Measurements from ENCODE around the gene PRR18. TPM values are rescaled to one million over a fixed set of nuclear protein-coding genes. Genes with fewer than 3 reads are reported as not detected.

The PRR18 gene
- total RNA-seq, 1 donor, result not detected

DNA sequence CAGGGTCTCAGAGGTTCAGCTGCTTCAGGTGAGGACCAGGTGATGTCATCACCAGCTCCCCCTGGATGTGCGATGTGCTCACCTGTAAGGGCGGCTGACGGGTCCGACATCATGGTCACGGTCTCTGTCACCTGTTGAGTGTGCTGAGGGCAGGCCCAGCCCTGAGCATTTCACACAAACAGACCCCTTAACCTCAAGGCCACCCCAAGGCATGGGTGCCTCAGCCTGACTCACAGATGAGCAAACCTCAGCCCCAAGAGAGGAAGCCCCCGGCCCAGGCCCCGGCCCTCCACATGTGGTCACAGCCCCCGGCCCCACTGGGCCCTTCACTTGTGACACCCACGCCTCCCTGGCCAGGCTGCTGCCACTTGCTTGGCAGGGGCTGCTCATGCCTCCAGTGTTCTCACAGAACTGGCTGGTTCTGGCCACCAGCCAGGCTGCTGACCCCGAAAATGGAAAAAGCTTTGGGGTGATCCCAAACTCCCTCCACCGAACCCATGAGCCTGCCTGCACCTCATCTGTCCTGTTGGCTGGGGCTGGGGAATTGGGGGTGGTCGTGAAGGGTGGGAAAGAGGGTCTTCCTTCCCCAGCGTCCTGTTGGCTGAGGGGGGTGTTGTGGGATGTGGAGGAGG lies 33.3 kb downstream of the PRR18 start:
- no peaks in the 10 kb centered on the region for H3K27me3 ChIP-seq (ENCODE audit: insufficient read depth, low read length)
- DNase-seq (ENCODE audit: insufficient read length, low spot score, missing footprints), result no peak
- no peaks in the 10 kb centered on the region for H3K36me3 ChIP-seq (ENCODE audit: insufficient read depth, low read length)
- no peak overlapping the region for H2AFZ ChIP-seq (ENCODE audit: low read length)
- H3K4me1 ChIP-seq (ENCODE audit: insufficient read depth, low read length), result peaks cover 6% of the 10 kb centered on the region
- H4K20me1 ChIP-seq (ENCODE audit: insufficient read depth, low read length), result no peaks in the 10 kb centered on the region
- TF ChIP-seq, protein P1, sequence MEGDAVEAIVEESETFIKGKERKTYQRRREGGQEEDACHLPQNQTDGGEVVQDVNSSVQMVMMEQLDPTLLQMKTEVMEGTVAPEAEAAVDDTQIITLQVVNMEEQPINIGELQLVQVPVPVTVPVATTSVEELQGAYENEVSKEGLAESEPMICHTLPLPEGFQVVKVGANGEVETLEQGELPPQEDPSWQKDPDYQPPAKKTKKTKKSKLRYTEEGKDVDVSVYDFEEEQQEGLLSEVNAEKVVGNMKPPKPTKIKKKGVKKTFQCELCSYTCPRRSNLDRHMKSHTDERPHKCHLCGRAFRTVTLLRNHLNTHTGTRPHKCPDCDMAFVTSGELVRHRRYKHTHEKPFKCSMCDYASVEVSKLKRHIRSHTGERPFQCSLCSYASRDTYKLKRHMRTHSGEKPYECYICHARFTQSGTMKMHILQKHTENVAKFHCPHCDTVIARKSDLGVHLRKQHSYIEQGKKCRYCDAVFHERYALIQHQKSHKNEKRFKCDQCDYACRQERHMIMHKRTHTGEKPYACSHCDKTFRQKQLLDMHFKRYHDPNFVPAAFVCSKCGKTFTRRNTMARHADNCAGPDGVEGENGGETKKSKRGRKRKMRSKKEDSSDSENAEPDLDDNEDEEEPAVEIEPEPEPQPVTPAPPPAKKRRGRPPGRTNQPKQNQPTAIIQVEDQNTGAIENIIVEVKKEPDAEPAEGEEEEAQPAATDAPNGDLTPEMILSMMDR (IDR thresholded peaks at IDR 0.05; ENCODE audit: extremely low read depth, low read depth, low read length), result no peak
- no peaks in the 10 kb centered on the region for H3K9me3 ChIP-seq (ENCODE audit: low read depth, low read length)
- no peak overlapping the region for H3K27ac ChIP-seq (ENCODE audit: low read depth, low read length)
- H3K79me2 ChIP-seq (ENCODE audit: insufficient read depth, low read length), result no peaks in the 10 kb centered on the region
- no peak overlapping the region for H3K4me3 ChIP-seq (ENCODE audit: insufficient read depth, low read length)
- no peak overlapping the region for H3K4me2 ChIP-seq (ENCODE audit: insufficient read depth, low read length)

- Histone ChIP-seq H3K4me1 (ENCODE audit: insufficient read depth, low read length) (peaks cover 6% of the 10 kb centered on the region), H3K9me3 (ENCODE audit: low read depth, low read length) (no peaks in the 10 kb centered on the region), H4K20me1 (ENCODE audit: insufficient read depth, low read length) (no peaks in the 10 kb centered on the region), H3K27me3 (ENCODE audit: insufficient read depth, low read length) (peaks cover under 1% of the 10 kb centered on the region), H2AFZ (ENCODE audit: low read length) (no peak overlapping the region), H3K79me2 (ENCODE audit: insufficient read depth, low read length) (no peaks in the 10 kb centered on the region), H3K36me3 (ENCODE audit: insufficient read depth, low read length) (no peaks in the 10 kb centered on the region), H3K4me3 (ENCODE audit: insufficient read depth, low read length) (no peak overlapping the region), H3K27ac (ENCODE audit: low read depth, low read length) (no peak overlapping the region), H3K4me2 (ENCODE audit: insufficient read depth, low read length) (no peak overlapping the region)
- DNase-seq (ENCODE audit: insufficient read length, low spot score, missing footprints), result no peak
- TF ChIP-seq, protein P1 (IDR thresholded peaks at IDR 0.05; ENCODE audit: extremely low read depth, low read depth, low read length), result no peak
These were observed 34.0 kb downstream of the PRR18 start for GRCh38 chr6:166274163-166274562.

DNA sequence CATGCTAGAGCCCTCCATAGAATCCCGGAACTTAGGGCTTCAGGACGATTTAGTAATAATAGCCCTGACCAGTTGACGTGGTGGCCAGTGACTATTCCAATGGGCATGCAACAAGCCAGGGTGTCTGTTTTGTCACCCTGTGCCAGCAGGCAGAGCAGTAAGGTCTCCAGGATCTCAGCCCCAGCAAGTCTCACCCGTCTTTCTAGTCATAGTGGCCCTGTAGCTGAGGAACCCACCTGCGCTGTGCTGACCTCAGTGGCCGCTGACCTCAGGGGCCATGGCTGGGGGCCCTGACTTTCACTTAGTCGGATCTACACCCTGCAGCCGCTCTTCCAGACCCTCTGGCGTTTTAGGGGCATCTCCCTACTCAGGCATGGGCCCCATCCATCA lies 36.8 kb downstream of the PRR18 start:
- no peaks in the 10 kb centered on the region for H4K20me1 ChIP-seq (ENCODE audit: insufficient read depth, low read length)
- no peaks in the 10 kb centered on the region for H3K4me1 ChIP-seq (ENCODE audit: insufficient read depth, low read length)
- no peaks in the 10 kb centered on the region for H3K36me3 ChIP-seq (ENCODE audit: insufficient read depth, low read length)
- TF ChIP-seq, protein P1 (IDR thresholded peaks at IDR 0.05; ENCODE audit: extremely low read depth, low read depth, low read length), result no peak
- H3K27ac ChIP-seq (ENCODE audit: low read depth, low read length), result no peak overlapping the region
- H3K79me2 ChIP-seq (ENCODE audit: insufficient read depth, low read length), result no peaks in the 10 kb centered on the region
- no peaks in the 10 kb centered on the region for H3K9me3 ChIP-seq (ENCODE audit: low read depth, low read length)
- H2AFZ ChIP-seq (ENCODE audit: low read length), result no peak overlapping the region
- H3K4me2 ChIP-seq (ENCODE audit: insufficient read depth, low read length), result no peak overlapping the region
- DNase-seq (ENCODE audit: insufficient read length, low spot score, missing footprints), result no peak
- no peak overlapping the region for H3K4me3 ChIP-seq (ENCODE audit: insufficient read depth, low read length)
- peaks cover 16% of the 10 kb centered on the region for H3K27me3 ChIP-seq (ENCODE audit: insufficient read depth, low read length)

GRCh38 chr6:166270706-166271375 lies 37.4 kb downstream of the PRR18 start:
- no peaks in the 10 kb centered on the region for H3K36me3 ChIP-seq (ENCODE audit: insufficient read depth, low read length)
- no peak overlapping the region for H3K4me3 ChIP-seq (ENCODE audit: insufficient read depth, low read length)
- no peaks in the 10 kb centered on the region for H4K20me1 ChIP-seq (ENCODE audit: insufficient read depth, low read length)
- H2AFZ ChIP-seq (ENCODE audit: low read length), result no peak overlapping the region
- no peaks in the 10 kb centered on the region for H3K9me3 ChIP-seq (ENCODE audit: low read depth, low read length)
- peak; percentile 75 for DNase-seq (ENCODE audit: insufficient read length, low spot score, missing footprints)
- no peaks in the 10 kb centered on the region for H3K4me1 ChIP-seq (ENCODE audit: insufficient read depth, low read length)
- H3K27me3 ChIP-seq (ENCODE audit: insufficient read depth, low read length), result peaks cover 16% of the 10 kb centered on the region
- no peak overlapping the region for H3K4me2 ChIP-seq (ENCODE audit: insufficient read depth, low read length)
- TF ChIP-seq, protein P1 (IDR thresholded peaks at IDR 0.05; ENCODE audit: extremely low read depth, low read depth, low read length), result no peak
- H3K27ac ChIP-seq (ENCODE audit: low read depth, low read length), result no peak overlapping the region
- no peaks in the 10 kb centered on the region for H3K79me2 ChIP-seq (ENCODE audit: insufficient read depth, low read length)

All from osteoblast (primary cell).